ENCODE measurements around the gene RCC1.
A peak's percentile ranks its signal among the peaks of the same experiment; 100 is the strongest.
"Not testable (repeated sequence)": the region's sequence is repeated elsewhere in the genome, so short reads cannot be mapped to it uniquely, and the experiment has no call there.

Gene RCC1

DNA sequence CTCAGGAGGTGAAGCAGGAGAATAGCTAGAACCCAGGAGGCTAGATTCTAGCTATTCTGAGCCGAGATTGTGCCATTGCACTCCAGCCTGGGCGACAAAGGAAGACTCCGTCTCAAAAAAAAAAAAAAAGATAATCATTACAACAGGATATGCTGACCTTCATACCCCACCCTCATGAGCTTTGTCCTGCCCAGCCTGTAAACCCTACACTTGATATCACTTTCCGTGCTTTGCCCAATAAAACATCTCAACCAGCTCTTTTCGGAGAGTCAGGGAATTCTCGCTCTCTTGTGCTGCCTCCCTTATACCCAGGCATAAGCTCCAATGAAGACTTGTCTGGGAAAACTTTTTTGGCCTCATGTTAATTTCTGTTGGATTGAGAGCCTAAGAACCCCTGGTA lies 45.5 kb downstream of the RCC1 start:
- no peak for DNase-seq

DNA sequence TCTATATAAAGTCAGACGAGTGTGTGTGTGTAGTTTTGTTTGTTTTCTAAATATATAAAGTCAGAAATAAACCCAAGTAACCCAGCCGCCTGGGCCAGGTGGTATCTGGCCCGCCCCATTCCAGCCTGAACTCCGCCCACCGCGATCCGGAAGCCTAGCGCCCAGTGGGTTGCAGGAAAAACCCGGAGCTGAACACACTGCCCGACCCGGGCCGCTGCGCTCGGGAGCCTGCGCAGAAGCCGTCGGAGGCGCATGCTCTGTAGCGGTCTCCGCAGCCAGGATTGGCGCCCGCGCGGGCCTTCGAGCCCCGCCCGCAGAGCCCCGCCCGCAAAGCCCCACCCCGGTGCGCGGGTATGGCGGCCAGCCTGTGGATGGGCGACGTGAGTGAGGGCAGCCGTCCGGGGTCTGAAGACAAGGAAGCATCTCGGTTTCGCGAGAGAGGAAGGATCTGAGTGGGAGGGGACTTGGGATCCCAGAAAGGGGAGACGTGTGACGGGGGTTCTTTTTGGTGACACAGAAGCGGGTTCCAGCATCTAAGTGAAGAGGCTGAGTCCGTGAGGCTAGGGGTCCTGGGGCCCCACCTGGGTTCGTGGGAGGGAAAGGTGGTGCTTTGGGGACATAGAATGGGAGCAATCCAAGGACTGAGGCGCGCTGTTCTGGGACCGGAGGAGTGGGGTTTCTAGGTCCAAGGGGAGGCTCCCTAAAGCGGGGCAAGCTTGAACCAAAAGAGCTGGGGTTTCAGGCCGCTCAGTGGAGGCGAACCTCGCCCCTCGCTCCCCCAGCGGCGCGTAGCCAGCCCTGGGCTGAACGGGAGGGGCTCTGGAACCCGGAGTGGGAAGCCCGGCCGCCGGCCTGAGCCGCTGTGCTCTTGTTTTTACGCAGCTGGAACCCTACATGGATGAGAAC lies 47.2 kb downstream of the RCC1 start, which contains the start of gene TRNAU1AP:
TSS of gene TRNAU1AP (plus strand) at position 328 of the 906 bp plus-strand sequence. CDS start at position 354, 26 bp downstream.
- peak; percentile 93 for DNase-seq

DNA sequence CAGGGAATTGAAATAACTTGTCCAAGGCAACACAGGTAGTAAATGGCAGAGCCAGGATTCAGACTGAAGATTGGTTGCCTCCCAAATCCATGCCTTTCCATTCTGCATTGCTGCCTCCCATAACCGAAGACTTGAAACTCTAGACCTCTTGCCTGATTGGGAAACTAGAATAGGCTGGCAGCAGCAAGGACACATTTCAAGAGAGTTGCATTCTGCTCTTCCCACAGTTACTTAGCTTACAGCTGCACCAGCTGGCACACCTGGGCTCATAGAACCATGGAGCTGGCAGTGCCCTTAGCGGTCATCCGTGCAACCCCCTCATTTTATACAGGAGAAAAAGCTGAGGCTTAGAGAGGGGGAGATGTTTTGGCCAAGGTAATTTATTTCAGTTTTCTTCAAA lies 55.0 kb downstream of the RCC1 start:
- DNase-seq: no peak

DNA sequence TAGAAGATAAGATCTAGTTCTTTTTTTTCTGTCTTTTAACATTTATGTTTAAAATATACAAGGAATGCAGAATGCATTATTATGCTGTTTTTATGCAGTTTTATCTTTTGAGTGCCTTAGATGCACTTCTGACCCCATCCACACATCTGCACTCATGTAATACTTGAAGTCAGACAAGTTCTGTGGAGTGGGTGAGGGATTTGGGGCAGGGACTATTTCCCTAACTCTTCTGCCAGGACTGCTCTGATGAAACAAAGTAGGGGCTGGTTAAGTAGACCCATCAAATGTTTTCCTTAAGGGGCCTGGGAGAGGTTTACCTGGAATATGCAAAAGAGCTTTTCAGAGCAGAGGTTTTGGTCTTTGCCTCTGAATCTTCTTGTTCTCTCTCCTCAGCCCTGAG lies 58.5 kb downstream of the RCC1 start:
- no peak for DNase-seq

DNA sequence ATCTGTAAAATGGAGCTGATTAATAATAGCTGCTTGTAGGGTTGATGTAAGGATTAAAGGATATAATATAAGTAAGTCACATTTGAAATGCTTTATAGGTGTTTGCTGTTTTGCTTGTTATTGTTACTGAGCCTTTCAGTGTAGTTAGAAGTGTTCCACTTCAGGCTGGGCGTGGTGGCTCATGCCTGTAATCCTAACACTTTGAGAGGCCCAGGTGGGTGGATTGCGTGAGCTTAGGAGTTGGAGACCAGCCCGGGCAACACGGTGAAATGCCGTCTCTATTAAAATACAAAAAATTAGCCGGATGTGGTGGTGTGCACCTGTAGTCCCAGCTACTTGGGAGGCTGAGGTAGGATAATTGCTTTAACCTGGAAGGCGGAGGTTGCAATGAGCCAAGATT lies 59.2 kb downstream of the RCC1 start:
- DNase-seq: no peak

DNA sequence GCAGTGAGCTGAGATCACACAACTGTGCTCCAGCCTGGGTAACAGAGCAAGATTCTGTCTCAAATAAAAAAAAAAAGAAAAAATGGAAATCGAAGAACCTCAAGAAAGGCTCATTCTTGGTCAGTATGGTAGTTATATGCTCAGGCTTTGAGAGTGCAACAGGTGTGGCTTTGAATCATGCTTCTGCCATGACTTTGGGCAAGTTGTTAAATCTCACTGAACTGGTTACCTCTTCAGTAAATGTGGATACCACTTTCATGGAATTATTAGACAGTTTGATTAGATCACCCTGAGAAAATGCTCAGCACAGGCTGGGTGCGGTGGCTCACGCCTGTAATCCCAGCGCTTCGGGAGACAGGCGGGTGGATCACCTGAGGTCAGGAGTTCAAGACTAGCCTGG lies 59.9 kb downstream of the RCC1 start:
- DNase-seq: no peak

DNA sequence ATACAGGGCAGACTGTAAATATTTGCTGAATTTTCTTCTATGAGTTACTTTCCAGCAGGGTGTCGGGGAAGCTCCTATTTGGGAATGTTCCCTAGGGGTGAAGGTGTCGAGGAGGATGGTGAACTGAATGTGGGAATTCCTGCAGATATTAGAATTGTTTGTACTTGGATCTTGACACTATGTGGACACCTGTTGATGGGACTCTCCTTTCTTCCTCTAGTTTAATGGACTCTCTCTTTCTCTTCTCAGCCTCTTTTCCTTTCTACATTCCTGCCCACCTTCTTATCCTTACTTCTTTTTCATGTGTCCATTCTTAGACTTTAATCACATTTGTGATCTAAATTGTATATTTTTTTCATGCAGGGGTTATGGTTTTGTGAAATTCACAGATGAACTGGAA lies 61.1 kb downstream of the RCC1 start:
- DNase-seq: no peak

DNA sequence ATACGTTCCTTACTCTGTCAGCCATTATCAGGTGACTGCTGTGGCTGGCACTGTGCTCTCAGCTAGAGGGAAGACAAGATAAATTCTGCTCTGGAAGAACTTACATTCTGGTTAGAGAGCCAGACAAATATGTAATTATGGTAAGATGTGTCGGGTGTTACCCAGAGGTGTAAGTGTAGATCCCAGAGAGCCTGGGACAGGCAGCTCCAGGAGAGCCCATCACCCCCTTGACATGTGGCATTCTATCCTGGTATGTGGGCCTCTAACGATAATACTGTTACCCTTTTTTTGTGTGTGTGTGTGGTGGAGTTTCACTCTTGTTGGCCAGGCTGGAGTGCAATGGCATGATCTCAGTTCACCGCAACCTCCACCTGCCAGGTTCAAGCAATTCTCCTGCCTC lies 66.1 kb downstream of the RCC1 start:
- no peak for DNase-seq

DNA sequence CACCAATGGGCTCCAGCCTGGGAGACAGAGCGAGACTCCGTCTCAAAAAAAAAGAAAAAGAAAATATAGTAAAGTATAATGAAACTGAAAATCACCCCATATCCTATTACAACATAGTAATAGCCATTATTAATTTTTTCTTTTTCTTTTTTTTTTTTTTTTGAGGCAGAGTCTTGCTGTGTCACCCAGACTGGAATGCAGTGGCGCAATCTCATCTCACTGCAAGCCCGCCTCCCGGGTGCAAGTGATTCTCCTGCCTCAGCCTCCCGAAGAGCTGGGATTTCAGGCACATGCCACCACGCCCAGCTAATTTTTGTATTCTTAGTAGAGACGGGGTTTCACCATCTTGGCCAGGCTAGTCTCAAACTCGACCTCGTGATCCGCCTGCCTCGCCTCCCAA lies 67.0 kb downstream of the RCC1 start:
- not testable (repeated sequence) for DNase-seq

DNA sequence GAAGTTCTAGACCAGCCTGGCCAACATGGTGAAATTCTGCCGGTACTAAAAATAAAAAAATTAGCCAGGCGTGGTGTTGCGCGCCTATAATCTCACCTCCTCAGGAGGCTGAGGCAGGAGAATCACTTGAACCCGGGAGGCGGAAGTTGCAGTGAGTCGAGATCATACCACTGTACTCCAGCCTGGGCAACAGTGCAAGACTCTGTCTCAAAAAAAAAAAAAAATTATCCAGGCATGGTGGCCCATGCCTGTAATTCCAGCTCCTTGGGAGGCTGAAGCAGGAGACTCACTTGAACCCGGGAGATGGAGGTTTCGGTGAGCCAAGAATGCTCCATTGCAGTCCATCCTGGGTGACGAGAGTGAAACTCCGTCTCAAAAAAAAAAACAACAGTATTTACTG lies 67.7 kb downstream of the RCC1 start:
- no peak for DNase-seq

DNA sequence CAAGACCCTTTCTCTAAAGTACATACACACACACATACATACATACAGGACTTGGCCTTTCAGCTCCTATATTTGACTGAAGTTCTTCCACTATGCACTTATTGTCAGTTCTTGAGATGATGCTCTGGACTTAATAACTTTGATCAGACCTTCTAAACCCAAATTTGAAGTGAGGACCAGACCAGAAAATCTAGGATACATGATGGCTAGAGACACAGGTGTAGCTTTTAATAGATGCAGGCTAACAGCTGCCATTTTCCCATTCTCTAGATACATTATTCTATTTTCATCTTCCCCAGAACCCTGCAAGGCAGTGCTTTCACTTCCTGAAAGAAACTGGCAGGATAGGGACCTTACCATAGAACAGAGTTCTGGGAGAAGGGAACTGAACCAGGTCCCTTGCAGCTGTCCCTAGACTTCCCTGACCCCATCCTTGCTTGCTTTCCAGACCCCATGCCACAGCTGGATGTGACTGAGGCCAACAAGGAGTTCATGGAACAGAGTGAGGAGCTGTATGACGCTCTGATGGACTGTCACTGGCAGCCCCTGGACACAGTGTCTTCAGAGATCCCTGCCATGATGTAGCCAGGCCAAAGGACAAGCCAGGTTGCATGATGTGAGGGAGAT lies 71.3 kb downstream of the RCC1 start:
- no peak for DNase-seq

DNA sequence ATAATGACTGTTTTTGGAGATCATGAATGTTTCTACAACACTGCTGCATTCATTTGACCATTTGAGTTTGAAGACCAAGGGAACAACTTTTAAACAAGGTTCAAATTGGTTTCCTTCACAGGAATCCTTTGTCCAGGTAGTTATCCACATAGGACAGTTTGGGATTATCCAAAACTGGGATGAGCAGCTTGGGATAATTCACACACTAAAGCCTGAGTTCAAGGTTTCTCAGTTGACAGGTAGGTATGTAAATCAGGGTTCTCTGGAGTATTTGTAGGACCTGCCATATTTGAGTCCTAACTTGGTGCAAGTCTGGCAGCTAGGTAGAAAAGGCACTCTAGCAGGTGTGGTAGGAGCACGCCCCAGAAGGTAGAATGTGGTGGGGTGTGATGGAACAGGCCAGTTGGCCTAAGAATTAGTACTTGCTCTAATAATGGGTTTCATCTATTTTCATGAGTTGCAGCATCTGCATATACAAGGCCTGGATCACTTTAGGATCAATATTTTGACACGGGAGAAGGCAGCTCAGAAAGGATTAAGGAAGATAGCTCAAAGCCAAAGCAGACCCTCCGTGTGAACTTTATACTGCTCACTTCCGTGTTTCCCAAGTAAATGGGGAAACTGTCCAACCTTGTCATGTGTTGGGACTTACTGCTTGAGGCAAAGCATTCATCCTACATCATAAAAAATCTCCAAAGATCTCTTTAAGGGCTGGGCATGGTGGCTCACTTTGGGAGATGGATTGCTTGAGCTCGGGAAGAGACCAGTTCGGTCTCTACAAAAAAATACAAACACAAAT lies 72.1 kb downstream of the RCC1 start:
- no peak for DNase-seq

DNA sequence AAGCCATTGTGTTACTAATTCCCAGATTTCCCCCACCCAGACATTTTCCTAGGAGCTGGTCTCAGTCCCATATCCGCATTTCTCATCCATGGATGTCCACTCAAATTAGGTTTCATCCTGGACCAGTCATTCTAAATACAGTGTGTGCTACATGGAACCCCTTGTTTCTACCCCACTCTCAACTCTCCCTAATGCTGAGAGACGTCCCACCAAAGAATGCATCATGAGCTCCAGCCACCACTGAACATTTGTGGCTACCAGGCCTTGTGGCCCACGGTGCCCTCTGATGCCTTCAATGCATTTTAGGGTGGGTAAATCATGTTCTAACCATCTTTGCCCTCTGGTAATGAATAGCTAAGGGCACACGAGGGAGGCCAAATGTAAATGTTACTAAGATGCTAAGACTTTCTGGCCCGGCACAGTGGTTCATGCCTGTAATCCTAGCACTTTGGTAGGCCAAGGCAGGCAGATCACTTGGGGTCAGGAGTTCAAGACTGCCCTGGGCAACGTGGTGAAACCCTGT lies 72.9 kb downstream of the RCC1 start:
- no peak for DNase-seq

DNA sequence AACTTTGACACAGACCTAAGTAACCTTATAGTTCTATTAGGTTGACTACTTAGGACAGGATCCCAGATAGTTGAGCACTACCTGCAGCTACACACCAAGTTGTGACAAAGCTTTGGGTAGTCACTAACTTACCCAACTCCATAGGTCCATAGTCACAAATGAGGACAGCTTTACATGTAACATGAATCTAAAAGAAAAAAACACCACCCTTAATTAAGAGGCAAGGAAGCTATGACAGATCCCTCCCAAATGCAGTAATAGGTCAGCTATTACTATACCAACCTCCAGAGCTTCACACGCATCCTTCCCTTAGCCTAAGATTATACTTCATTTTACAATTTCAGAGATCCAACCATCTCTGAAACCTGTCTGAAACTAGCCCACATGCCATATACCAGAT lies 73.6 kb downstream of the RCC1 start:
- DNase-seq: no peak

DNA sequence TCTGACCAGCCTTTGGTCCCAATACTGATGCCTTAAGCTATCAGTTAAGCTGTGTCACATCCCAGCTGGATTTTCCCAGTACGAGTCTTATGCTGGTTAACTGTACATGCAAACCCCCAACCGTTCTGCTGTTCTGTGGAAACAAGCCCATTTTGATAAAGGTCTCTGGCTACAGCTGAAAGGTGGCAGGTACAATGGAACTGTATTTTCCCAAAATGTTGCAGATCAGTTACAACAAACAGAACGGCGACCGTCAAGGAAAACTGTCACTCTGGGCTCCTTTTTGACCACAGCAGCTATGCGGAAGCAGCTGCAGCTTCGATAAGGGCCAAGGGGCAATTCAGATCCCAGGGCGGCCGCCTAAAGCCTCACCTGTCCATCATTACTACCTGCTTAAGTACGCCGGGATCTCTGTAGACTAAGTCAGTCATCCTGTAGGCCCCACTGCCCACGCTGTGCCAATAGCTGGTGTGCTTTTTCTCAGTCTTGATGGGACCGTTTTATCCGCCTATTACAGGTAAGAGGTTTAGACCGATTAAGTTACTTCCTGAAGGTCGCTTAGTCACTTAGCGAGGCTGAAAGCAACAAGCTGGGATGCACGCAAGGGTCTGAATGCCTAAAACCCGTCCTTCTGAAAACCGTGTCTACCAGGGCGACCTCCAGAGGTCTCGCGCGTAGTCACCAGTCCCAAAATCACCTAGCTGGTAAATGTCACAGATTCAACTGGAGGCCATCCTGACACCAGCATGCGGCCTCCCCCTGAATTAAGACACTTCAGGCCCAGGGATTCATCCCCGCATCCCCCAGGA lies 75.1 kb downstream of the RCC1 start:
- DNase-seq: no peak

DNA sequence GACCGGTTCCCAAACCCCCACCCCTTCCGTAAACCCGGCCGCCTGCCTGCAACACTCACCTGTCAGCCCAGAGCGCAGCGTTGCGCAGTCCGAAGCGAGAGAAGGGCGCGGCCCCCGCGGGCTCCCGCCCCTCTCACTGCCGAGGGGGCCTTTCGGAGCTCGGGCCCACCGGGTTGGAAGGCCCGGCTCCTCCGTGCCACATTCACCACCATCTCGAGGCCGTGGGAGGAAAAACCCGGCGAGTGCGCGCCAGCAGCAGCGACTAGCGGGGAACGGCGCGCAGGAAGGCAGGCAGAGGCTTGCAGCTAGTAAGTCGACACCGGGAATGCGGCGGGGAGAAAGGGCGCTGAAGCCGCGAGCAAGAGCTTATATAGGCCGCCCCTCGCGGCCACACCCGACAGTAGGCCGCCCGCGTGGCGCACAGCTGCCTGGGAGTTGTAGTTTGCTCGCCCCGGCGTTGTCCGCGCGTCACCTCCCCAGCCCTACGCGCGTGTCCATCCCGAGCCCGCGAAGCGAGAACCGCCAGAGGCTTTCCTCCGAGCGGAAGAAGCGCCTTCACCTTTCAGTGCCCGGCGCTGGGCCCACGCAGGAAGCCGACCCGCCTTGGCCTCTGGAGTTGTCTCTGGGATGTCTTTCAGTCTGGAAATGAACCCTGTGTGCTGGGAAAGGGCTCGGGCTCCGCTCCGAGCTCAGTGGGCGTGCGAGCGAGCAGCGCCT lies 75.8 kb downstream of the RCC1 start:
- peak; percentile 90 for DNase-seq

DNA sequence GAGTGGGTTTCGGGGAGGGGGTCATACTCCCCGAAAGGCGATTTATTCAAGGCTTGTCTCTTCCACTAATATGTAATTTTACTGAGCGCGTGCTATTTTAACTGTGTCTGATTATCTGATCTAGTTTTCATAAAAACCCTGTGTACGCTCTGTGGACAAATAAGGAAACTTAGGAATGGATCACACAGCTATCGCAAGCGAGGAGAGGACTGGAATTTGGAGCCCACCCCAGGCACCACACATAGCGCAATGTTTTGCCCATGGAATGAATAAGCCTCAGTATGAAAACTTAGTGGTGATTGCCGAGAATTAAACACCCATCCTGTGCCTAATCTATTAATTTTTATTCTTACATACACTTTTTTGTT lies 76.4 kb downstream of the RCC1 start:
- DNase-seq: no peak

DNA sequence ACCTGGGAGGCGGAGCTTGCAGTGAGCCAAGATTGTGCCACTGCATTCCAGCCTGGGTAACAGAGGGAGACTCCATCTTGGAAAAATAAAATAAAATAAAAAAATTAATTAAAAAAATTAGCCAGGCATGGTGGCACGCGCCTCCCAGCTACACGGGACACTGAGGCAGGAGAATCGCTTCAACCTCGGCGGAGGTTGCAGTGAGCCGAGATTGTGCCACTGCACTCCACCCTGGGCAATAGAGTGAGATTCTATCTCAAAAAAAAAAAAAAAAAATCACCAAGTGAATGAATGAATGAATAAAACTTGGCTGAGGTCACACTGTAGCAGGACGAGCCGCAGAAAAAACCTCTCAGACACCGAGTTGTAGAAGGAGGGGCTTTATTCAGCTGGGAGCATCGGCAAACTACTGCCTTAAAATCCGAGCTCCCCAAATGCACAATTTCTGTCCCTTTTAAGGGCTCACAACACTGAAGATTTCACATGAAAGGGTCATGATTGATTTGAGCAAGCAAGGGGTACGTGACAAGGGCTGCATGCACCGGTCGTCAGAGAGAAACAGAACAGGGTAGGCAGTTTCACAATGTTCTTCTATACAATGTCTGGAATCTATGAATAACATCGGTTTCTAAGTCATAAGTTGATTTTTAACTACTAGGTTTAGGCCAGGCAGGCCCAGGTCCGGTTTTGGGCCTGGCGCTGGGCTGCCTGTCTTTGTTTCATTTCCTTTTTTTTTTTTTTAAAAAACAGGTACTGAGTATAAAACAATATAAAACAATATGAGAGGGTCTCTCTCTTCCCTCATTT lies 80.9 kb downstream of the RCC1 start:
- DNase-seq: not testable (repeated sequence)

Data from activated gamma-delta T cell (primary cell).